NCI-H2227 (cell line): Measurements from ENCODE around the gene RAPH1.

Experiments used
- DNase-seq: peaks from one replicate; lab custom pipeline; 2025; ENCODE audit not compliant: unreplicated experiment; lab: John Stamatoyannopoulos, UW

Gene RAPH1, protein sequence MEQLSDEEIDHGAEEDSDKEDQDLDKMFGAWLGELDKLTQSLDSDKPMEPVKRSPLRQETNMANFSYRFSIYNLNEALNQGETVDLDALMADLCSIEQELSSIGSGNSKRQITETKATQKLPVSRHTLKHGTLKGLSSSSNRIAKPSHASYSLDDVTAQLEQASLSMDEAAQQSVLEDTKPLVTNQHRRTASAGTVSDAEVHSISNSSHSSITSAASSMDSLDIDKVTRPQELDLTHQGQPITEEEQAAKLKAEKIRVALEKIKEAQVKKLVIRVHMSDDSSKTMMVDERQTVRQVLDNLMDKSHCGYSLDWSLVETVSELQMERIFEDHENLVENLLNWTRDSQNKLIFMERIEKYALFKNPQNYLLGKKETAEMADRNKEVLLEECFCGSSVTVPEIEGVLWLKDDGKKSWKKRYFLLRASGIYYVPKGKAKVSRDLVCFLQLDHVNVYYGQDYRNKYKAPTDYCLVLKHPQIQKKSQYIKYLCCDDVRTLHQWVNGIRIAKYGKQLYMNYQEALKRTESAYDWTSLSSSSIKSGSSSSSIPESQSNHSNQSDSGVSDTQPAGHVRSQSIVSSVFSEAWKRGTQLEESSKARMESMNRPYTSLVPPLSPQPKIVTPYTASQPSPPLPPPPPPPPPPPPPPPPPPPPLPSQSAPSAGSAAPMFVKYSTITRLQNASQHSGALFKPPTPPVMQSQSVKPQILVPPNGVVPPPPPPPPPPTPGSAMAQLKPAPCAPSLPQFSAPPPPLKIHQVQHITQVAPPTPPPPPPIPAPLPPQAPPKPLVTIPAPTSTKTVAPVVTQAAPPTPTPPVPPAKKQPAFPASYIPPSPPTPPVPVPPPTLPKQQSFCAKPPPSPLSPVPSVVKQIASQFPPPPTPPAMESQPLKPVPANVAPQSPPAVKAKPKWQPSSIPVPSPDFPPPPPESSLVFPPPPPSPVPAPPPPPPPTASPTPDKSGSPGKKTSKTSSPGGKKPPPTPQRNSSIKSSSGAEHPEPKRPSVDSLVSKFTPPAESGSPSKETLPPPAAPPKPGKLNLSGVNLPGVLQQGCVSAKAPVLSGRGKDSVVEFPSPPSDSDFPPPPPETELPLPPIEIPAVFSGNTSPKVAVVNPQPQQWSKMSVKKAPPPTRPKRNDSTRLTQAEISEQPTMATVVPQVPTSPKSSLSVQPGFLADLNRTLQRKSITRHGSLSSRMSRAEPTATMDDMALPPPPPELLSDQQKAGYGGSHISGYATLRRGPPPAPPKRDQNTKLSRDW

DNA sequence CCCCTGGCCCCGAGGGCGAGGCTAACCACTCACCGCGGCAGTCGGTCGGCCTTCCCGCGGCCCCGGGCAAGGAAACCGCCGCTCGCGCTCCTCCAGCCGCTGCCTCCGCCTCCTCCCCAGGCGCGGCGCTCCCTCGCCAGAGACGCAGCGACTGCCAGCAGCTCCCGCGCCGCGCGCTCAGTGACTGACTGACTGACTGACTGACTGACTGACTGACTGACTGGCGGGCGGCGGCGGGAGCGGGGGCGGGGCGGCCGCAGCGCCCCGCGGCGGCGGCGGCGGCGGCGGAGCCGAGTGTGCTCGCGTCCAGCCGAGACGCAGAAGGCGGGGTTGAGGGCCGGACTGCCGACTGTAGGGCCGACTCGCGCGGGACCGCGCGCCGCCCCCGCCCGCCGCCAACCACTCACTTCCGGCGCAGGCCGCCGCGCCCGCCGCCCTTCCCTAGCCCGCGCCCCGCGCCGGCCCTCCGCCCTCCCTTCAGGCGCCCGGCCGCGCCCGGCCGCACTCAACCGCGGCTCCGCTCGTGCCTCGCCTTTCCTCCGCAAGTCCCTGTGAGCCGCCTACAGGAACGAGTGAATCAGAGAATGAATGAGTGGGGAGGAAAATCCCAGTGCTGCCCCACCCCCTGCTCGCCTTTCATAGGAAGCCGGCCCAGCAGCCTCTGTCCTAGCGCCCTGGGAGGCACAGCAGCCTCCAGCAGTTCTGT, at the start of gene RAPH1:
Gene RAPH1 (minus strand): TSS at position 224 of the 706 bp plus-strand sequence. CDS start 39,948 bp downstream, outside the sequence.
- peak; percentile 95 for DNase-seq

DNA sequence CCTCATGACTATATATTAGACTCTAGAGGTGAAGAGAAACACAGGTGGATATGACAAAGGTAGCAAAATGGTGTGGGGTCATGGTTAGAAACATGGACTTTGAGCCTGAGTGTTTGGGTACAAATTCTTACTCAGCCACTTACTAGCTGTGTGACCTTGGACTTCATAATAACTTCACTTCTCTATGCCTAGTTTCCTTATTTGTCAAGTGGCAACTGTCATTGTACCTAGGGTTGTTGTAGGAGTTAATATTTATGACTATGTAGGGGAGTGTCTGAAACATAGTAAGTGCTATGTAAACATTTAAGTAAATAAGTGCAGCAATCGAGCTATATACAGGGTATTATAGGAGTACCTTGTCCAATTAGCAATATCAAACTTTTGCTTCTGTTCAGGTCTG, 49.7 kb upstream of the RAPH1 start:
- no peak for DNase-seq

DNA sequence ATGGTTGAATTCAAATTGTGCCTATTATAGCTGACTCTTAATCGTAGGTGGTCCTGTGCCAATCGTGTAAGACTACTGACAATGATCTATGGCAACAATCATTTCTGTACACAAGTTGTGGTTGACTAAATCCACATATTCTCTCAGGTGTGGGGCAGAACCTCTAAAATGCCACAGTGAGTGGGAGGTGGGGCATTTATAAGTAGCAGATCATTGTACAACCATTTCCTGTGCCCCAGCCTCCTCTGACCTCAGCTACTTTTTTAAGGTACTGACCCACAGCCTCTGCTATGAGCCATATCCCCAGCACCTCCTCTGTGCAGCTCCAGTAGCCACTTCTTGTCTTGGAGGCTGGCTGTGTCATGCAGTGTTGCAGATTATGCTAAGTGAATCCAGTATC, 48.6 kb upstream of the RAPH1 start:
- DNase-seq: no peak

DNA sequence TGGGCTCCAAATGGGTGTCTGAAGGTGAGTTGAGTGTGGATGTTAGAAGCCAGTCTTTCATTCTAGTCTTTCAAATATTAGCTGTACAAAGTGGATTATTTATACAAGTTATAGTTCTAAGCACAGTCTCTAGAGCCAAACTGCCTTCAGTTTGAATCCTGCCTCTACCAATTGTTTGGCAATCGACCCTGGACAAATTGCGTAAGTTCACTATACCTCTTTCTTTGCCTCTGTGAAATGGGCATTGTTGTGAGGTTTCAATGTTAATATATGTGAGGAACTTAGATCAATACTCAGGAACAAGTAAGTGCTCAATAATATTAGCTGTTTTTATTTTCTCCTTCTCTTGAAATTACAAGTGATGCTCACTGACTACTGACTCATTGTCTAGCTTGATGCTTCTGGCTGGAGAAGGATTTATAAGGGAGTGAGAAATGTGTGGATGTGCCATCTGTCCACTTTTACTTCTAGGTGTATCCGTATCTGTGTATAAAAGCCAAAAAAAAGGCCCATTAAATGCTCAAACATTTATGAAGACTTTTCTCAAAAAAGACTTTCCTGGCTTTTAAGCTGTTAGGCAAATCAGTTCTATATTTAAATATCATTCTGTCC, 48.1 kb upstream of the RAPH1 start:
- DNase-seq: no peak

DNA sequence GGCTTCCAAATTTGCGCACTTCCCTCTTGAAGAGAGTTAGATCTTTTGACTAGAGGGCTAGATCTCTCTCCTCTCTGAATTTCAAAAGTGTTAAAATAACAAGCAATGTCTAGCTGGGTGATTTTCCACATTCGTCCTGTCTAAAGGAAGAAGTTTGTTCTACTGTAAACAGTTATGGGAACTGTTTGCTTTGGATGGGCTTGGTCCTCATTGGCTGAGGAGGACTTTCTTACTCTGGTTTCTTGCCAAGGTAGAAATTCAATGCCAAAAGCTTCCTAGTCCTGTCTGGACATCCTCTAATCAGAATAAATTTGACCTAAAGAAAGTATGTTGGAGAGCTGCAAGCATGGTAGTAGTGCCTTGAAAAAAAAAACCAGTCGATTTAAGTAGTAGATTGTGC, 47.4 kb upstream of the RAPH1 start:
- DNase-seq: no peak

DNA sequence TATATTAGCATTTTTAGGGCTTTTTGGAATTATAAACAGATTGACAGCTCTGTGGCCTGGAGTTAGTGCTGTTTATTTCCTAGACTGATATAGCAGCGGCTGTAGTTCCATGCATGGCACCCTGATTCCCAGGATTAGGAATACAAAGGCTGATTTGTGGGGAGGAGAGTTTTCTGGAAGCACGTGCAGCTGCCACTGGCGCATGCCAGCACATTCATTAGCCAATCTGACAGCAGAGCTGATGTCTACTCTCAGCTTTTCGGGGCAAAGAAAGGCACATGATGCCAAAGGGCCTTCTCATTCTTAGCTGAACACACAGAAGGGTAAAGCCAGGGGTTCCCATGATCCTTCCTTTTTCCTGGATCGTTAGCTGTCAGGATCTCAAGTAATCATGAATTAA, 45.7 kb upstream of the RAPH1 start:
- no peak for DNase-seq

DNA sequence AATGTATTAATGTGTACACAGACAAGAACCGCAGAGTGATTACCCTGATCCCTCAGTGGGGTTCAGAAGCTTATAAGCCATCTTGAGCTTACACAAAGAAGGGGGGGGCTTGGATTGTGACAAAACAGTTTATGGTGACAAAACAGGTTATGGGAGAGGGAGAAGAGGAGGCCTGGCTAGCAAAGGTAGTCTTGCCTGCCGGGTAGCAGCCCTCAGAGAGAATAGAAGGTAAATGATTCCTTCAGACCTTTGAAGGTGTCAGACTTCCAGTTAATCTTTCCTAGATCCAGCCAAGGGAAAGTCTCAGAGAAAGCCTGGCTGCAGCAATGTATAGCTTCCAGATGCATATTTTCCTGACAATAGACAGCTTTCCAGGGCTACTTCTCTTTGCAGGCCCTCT, 44.6 kb upstream of the RAPH1 start:
- DNase-seq: no peak

DNA sequence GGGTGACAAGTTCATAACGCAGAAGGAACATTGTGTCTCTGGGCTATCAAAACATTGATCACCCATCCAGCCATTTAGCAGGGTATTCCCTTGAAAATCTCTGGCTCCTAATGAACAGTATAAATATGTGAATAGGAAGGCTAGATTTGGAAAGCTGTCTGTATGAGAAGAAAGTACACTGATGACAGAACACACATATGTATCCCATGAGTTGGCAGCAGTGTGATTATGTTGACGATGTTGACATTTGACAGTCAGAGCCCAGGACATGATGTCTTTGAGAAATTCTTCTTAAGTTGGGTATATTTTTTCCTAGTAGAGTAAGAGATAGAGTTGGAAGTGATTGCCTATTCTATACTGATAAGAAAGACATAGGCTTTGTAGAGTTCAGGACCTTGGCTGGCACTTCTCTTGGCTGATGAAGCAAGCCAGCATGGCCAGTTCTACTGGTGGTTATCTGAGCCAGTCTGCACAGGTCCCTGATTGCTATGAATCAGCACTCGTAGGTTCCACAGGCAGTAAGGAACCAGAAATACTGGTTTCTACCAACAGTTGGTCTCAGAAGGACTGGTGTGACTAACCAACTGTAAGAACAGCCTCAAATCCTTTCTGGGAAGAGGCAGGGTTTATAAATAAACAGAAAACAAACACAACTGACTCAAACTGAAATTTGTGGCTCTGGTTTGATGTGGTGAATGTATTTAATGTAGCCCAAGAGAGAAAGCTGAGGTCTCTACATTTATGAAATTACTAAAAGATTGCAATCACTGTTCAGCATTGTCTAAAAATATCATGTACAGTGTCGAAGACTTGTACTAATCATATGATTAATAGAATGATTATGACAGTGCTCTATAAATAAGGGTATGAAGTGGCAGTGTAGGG, 43.9 kb upstream of the RAPH1 start:
- DNase-seq: no peak

DNA sequence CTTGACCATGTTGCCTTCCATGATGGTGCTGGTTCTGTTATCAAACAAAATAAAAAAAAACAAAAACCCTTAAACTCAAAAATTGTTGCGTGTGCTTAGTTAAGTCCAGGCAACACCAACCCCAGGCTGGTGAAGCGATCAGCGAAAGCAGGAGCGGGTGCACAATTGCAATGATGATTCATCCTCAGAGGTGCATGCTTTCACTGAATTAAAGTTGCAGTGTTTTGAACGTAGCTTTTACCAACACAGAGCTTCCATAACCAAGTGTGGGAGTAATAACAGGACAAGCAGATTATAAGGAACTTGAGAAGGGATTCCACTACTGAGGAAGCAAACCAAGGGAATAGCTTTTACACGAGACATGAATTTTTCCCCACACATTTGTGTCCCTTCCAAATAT, 39.7 kb upstream of the RAPH1 start:
- no peak for DNase-seq

DNA sequence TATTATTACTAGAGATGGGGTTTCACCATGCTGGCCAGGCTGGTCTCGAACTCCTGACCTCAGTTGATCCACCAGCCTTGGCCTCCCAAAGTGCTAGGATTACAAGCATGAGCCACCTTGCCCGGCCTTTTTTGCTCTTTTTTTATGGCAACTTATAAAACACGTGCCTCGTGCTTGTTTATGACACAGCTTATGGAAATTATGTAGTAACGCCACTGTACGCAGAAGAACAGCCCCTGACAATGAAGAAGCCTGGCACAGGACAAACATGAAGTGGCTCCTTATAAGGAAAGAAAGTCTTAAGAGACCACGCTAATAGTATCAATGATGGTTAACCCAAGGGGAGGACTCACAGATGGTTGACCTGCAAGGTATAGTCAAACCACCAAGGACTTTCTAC, 37.2 kb upstream of the RAPH1 start:
- DNase-seq: no peak

DNA sequence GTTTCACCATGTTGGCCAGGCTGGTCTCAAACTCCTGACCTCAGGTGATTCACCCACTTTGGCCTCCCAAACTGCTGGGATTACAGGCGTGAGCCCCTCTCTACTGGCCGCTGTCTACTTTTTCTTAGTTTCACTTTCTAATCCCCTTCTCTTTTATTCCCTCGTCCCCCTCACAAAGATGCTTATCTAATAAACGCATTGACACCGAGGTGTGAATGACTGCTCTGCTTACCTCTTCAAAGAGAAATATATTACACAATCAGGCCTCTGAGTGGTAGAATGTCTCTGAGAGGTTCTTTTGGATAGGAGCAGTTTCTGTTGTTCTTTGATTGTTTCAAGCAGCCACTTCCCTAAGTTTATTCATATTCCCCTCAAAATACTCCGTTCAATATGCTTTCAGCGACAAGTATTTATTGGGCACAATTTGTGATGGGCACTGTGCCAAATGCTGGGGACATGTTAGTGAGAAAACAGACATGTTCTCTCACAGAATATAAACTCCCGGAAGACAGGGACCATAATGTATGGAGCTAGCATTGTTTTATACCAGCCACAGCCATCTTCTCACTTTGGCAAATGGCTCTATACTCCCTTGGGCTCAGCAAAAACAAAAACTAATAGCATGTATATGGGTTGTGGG, 34.7 kb upstream of the RAPH1 start:
- no peak for DNase-seq

DNA sequence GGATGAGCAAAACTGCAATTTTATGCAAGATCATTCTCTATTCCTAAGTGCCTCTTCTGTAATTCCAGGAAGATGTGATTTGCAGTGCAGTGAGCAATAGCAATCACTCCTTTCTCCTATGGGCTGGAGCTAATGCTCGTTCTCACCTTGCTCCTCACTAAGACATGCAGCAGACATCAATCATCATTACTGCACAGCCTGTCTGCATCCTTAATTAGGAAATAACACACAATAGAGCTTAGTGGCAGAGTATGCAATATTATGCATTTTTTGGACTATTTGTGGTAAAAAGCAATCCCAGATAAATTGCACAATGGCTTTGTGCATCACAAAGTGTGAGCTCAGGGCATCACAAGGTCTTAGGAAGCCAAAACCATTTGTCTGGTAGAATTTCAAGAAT, 32.6 kb upstream of the RAPH1 start:
- DNase-seq: no peak

DNA sequence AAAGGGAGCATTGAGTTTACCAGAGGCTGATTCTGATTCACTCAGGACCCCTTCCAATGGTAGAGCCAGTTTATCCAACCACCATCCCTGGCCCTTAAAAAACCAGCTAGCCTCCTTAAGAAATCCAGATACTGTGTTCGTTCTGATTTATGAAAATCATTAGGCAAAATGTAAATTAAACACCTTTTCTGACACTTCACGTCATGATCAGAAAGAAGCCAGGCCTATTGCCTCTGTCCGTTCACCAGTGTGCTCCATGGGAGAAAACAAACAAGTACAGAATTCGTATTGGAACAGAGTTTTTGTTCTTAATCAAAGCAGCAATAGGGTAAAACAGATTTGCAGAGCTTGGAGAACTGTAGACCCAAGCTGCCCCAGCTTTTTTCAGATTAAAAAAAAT, 31.1 kb upstream of the RAPH1 start:
- DNase-seq: no peak

DNA sequence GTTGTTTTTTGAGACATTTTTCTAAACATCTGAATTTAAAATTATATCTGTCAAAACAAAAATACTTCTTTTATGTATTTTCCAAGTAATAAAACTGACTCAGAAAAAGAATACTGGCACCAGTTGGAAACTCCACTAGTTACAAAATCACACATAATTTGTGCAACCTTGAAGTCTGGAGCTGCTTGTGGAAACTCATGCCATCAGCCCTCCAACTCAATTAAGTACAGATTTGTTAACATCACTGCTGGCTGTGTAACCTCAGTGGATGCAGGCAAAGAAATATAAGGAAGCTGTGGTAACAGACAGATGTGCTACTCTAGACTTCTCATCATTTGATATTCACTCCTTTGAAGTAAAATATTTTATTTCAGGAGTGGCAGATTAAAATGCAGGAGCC, 30.0 kb upstream of the RAPH1 start:
- DNase-seq: no peak

DNA sequence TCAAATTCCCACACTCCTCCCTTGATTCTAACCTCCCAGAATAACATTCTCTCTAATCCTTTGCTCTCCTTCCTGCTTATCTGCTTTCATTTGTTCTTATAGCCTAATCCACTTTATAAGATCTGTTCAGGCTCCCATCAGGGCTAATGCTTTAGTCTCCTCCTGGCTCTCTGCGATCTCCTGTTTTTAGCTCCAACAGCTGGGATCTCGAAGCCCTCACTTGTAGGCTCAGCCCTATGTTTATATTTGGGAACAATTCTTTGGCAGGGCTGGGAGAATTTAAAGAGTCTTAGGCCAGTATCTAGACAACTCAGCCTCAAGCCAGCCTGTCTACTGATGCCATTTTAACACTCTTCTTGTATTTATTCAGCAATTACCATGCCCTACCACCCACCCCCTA, 27.2 kb upstream of the RAPH1 start:
- no peak for DNase-seq

DNA sequence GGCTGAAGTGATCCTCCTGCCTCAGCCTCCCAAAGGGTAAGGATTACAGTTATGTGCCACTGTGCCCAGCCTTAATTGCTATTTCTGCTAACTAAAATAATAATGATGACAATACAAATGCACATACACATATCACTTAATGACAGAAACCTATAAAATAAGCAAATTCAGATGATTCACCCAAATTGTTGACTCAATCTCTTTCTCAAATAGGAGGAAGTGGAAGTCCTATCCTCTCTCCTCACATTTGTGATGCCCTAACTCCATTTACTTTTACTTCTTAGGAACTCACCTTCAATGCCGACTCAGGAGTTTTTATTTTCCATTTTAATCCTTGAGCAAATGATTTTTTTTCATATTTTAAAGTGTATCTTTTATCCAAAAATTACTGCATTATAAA, 24.5 kb upstream of the RAPH1 start:
- no peak for DNase-seq

DNA sequence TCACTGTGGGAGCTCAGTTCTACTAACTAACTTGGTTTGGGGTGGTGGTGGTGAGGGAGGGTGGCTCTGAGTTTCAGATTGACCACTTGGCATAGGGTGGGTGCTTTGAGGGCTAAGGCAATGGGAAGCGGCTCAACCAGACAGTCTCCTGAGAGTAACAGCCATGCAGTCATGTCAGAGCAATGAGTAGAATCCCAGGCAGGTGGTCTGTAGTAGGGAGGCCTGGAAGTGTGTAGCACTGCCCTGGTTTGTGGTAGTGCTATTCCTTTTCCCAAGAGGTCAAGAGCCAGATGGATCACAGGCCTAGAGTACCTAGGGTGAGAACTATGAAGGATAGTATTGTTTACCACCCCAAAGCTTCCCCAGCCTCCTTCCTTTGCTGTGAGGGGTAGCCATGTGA, 18.7 kb upstream of the RAPH1 start:
- DNase-seq: no peak

DNA sequence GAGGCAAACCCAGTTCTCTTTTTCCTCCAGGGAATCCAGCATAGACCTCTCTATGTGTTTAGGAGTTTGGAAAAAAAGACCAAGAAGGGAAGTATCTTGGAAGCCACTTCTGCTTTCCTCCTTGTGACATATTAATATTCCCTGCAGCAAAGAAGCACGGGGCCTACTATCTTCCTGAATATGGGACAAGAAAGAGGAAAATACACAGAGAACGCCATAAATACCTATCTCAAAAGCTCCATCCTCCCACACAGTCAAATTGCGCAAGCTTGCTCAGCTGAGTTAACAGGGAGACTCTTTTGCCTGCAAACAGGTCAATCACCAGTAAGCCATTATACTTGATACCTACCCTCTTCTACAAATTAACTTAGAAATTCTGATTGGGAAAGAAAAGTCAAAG, 16.7 kb upstream of the RAPH1 start:
- no peak for DNase-seq

DNA sequence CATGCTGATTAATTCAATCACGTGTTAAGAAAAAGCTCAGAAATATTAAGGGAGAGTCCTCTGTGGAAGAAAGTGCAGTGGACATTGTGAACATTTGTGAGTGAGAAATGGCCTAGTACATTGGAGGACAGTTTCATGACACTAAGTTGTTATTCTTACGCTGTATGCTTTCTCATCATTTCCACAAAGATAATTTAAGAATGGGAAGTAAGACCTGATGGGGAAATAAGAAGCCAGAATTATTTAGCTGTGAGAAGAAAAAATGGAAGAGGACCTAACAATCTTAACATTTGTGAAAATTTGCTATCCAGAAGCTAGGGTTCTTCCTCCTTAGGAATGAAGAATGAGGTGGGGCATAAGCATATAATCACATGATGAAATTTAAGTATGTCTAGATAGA, 15.2 kb upstream of the RAPH1 start:
- no peak for DNase-seq
